Measurements from ENCODE around the gene ARRDC2. TPM values are rescaled to one million over a fixed set of nuclear protein-coding genes. Genes with fewer than 3 reads are reported as not detected.

The ARRDC2 gene
- total RNA-seq, 1 experiment from 2014 or later = 27.7 TPM

GRCh38 chr19:17972230-17972629 is 35.7 kb upstream of the ARRDC2 start:
- ChIA-PET POLR2A (ENCODE audit: unreplicated experiment) (no interaction called here), CTCF (no interaction called here)
- no peaks in the 10 kb centered on the region for H3K4me1 ChIP-seq (ENCODE audit: insufficient read depth, low read length)
- H3K9me2 ChIP-seq (replicated peaks; ENCODE audit: low read length) = no peaks in the 10 kb centered on the region
- no peaks in the 10 kb centered on the region for H3F3A ChIP-seq (ENCODE audit: low read length, unreplicated experiment)
- no peak for ATAC-seq
- no peak overlapping the region for H3K4me3 ChIP-seq (ENCODE audit: low read length)
- no peaks in the 10 kb centered on the region for H3K36me3 ChIP-seq (ENCODE audit: low read depth, low read length)
- no peak overlapping the region for H3K27ac ChIP-seq (ENCODE audit: low read length)
- no peak overlapping the region for H2AFZ ChIP-seq (ENCODE audit: low read length)
- no TSS peak for BruUV-seq (replicated peaks)
- TF ChIP-seq EZH2 (IDR thresholded peaks at IDR 0.05; ENCODE audit: low read length, unreplicated experiment) (no peak), EZH2phosphoT487 (IDR thresholded peaks at IDR 0.05; ENCODE audit: borderline replicate concordance, low read length) (no peak), CTCF (conservative IDR thresholded peaks at IDR 0.05; ENCODE audit: low read depth, low read length) (no peak)
- H3K9me3 ChIP-seq (ENCODE audit: low read length) = no peaks in the 10 kb centered on the region
- DNase-seq = no peak
- intact Hi-C loops (cut with micrococcal nuclease) = no loop called here
- H3K4me2 ChIP-seq (ENCODE audit: low read length) = no peak overlapping the region
- no peaks in the 10 kb centered on the region for H3K27me3 ChIP-seq (ENCODE audit: low read length)
- H3K79me2 ChIP-seq (ENCODE audit: low read length) = no peaks in the 10 kb centered on the region
- no peak overlapping the region for H3K9ac ChIP-seq (ENCODE audit: low read length)
- H4K20me1 ChIP-seq (ENCODE audit: low read length) = no peaks in the 10 kb centered on the region

GRCh38 chr19:17973759-17974158 is 34.2 kb upstream of the ARRDC2 start:
- DNase-seq (no peak), ATAC-seq (no peak)
- Histone ChIP-seq H3K9me2 (replicated peaks; ENCODE audit: low read length) (no peaks in the 10 kb centered on the region), H3K27me3 (ENCODE audit: low read length) (no peaks in the 10 kb centered on the region), H3K36me3 (ENCODE audit: low read depth, low read length) (no peaks in the 10 kb centered on the region), H3F3A (ENCODE audit: low read length, unreplicated experiment) (no peaks in the 10 kb centered on the region), H3K4me1 (ENCODE audit: insufficient read depth, low read length) (no peaks in the 10 kb centered on the region), H3K79me2 (ENCODE audit: low read length) (no peaks in the 10 kb centered on the region), H3K4me2 (ENCODE audit: low read length) (no peak overlapping the region), H3K9me3 (ENCODE audit: low read length) (no peaks in the 10 kb centered on the region), H2AFZ (ENCODE audit: low read length) (no peak overlapping the region), H4K20me1 (ENCODE audit: low read length) (no peaks in the 10 kb centered on the region), H3K27ac (ENCODE audit: low read length) (no peak overlapping the region), H3K4me3 (ENCODE audit: low read length) (no peak overlapping the region), H3K9ac (ENCODE audit: low read length) (no peak overlapping the region)
- BruUV-seq (replicated peaks) = no TSS peak
- ChIA-PET POLR2A (ENCODE audit: unreplicated experiment) (no interaction called here), CTCF (no interaction called here)
- TF ChIP-seq EZH2 (IDR thresholded peaks at IDR 0.05; ENCODE audit: low read length, unreplicated experiment) (no peak), CTCF (conservative IDR thresholded peaks at IDR 0.05; ENCODE audit: low read depth, low read length) (no peak), EZH2phosphoT487 (IDR thresholded peaks at IDR 0.05; ENCODE audit: borderline replicate concordance, low read length) (no peak)
- intact Hi-C loops (cut with micrococcal nuclease) = no loop called here

- Histone ChIP-seq H3K9ac (ENCODE audit: low read length) (no peak overlapping the region), H3K9me3 (ENCODE audit: low read length) (no peaks in the 10 kb centered on the region), H3K36me3 (ENCODE audit: low read depth, low read length) (no peaks in the 10 kb centered on the region), H3K9me2 (replicated peaks; ENCODE audit: low read length) (no peaks in the 10 kb centered on the region), H3K4me2 (ENCODE audit: low read length) (no peak overlapping the region), H3K27me3 (ENCODE audit: low read length) (no peaks in the 10 kb centered on the region), H3K27ac (ENCODE audit: low read length) (no peak overlapping the region), H3F3A (ENCODE audit: low read length, unreplicated experiment) (no peaks in the 10 kb centered on the region), H2AFZ (ENCODE audit: low read length) (no peak overlapping the region), H3K4me1 (ENCODE audit: insufficient read depth, low read length) (no peaks in the 10 kb centered on the region), H3K4me3 (ENCODE audit: low read length) (no peak overlapping the region), H3K79me2 (ENCODE audit: low read length) (no peaks in the 10 kb centered on the region), H4K20me1 (ENCODE audit: low read length) (no peaks in the 10 kb centered on the region)
- intact Hi-C loops (cut with micrococcal nuclease) = no loop called here
- DNase-seq (no peak), ATAC-seq (no peak)
- no TSS peak for BruUV-seq (replicated peaks)
- POLR2A ChIA-PET (ENCODE audit: unreplicated experiment) = no interaction called here
- TF ChIP-seq CTCF (conservative IDR thresholded peaks at IDR 0.05; ENCODE audit: low read depth, low read length) (no peak), EZH2 (IDR thresholded peaks at IDR 0.05; ENCODE audit: low read length, unreplicated experiment) (no peak), EZH2phosphoT487 (IDR thresholded peaks at IDR 0.05; ENCODE audit: borderline replicate concordance, low read length) (no peak)
- CTCF ChIA-PET = no interaction called here
Observed at GRCh38 chr19:17974551-17974950, 33.4 kb upstream of the ARRDC2 start.

Data from PC-3 (cell line).